IPS-11a (cell line): ENCODE results near the gene ABL1.

Experiments
- H3K4me3 ChIP-seq: one replicate; pipeline ENCODE4 v1.5.1; 2013; ENCODE audit warnings: low read depth, low read length, control low read depth

Gene ABL1

GRCh38 chr9:130870491-130871381, 35.7 kb downstream of the ABL1 start:
- H3K4me3 ChIP-seq, result no peak overlapping the region

DNA sequence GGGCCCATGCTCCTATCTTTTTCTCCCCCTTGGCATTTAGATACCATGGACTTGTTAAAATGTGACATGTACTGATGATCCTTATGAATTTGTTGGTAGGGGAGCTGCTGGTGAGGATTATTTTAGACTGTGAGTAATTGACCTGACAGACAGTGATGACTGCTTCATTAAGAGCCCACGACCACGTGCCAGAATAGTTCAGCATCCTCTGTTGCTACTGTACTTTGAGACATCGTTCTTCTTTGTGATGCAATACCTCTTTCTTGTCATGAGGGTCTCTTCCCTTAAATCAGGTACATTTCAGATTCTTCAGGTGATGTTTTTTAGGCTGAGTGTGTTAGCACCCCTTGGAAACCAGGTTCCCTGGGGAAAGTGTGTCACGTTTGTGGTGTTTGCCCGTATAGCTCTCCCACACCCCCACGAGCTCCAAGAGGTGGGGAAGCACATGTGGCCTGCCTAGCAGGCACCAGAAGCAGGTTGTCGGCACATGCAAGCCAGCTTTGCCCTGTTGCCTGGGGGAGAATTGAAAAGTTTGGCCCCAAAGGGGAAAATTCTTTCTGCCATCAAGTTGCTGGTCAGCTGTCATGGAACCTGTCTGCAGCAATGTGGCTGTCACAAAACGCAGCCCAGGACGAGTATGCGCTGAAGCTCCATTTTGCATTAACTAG, 36.5 kb downstream of the ABL1 start:
- no peak overlapping the region for H3K4me3 ChIP-seq

DNA sequence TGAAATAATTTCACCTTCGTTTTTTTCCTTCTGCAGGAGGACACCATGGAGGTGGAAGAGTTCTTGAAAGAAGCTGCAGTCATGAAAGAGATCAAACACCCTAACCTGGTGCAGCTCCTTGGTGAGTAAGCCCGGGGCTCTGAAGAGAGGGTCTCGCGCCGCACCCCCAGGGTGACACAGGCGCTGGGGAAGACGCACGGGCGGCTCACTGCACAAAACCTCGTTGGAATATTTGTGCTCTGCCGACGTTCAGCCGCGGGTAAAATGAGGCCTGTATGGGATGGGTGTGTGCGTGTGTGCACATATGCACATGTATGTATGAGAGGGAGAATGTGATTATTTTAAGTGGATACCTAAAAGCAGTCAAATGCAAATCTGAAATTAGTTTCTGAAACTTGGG, 37.0 kb downstream of the ABL1 start:
- no peak overlapping the region for H3K4me3 ChIP-seq

DNA sequence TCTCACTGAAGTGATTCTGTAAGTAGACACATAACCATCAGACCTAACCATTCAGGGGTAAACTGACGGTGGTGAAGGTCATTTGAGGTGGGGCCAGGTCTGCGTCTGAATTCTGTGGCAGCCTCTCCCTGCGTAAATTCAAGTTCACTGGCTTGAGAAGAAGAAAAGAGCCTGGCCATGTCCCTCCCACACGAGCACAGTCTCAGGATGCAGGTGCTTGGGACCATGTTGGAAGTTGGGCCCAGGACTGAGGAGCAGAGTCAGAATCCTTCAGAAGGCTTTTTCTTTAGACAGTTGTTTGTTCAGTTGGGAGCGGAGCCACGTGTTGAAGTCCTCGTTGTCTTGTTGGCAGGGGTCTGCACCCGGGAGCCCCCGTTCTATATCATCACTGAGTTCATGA, 37.5 kb downstream of the ABL1 start:
- H3K4me3 ChIP-seq, result no peak overlapping the region

DNA sequence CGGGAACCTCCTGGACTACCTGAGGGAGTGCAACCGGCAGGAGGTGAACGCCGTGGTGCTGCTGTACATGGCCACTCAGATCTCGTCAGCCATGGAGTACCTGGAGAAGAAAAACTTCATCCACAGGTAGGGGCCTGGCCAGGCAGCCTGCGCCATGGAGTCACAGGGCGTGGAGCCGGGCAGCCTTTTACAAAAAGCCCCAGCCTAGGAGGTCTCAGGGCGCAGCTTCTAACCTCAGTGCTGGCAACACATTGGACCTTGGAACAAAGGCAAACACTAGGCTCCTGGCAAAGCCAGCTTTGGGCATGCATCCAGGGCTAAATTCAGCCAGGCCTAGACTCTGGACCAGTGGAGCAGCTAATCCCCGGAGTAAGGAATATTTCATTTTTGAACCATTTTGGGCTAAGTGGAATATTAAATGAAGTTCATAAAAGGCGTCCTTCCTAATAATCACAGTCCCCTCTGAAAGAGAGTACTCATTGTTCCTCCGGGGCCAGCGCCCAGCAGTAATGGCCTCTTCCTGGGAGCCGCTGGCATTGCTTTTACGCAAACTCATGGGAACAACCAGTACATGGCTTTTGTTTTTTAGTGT, 38.0 kb downstream of the ABL1 start:
- no peak overlapping the region for H3K4me3 ChIP-seq

DNA sequence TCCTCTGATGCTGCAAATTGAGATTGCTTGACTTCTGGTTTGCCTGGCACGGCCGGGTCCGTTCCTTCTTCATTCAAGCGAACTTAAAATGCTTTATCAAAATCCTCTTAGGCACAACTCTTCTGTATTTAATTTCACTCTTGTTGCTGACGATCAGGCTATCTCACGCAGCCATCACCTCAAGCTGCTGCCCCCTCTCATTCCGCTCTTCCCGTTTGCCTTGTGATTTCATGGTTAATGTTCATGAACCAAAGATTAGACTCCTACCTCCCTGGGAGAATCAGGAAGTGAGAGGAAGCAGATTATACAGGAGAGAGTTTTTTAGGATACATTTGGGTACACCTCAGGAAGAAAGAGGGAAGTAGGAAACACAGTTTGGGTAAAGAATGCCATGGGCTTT, 38.9 kb downstream of the ABL1 start:
- H3K4me3 ChIP-seq, result no peak overlapping the region

GRCh38 chr9:130874783-130875182, 39.7 kb downstream of the ABL1 start:
- H3K4me3 ChIP-seq, result no peak overlapping the region

DNA sequence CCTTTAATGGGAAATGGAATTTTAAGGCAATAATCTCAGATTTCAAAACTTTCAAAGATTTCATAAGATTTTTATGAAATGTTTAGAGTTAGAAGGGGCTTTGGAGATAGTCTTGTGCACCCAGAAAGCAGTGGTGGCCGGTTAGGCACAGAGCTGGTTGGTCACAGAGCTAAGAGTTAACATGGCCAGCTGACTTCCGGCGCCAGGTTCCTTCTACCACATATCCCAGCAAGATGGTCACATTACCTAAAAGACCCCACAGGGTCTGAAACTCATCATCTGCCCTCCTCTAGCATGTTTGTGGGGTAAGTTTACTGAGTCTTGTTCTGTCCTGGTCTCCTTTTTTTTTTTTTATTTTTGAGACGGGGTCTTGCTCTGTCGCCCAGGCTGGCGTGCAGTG, 42.2 kb downstream of the ABL1 start:
- no peak overlapping the region for H3K4me3 ChIP-seq

DNA sequence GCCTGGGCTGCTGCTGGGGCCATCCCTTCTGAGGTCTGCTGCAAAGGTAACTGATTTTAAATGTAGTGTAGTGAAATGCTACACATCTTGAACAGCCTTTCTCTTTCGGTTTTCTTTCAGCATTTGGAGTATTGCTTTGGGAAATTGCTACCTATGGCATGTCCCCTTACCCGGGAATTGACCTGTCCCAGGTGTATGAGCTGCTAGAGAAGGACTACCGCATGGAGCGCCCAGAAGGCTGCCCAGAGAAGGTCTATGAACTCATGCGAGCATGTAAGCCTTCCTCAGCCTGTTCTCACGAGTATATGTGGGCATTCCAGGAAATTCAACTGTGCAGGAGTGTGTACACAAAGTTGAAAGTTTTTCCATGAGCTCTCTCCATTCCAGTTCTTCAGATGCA, 43.2 kb downstream of the ABL1 start:
- H3K4me3 ChIP-seq, result no peak overlapping the region

GRCh38 chr9:130879863-130880411, 44.9 kb downstream of the ABL1 start:
- H3K4me3 ChIP-seq, result no peak overlapping the region

- H3K4me3 ChIP-seq, result no peak overlapping the region
These were observed 45.7 kb downstream of the ABL1 start for GRCh38 chr9:130880599-130881220.

GRCh38 chr9:130881516-130881915, 46.5 kb downstream of the ABL1 start:
- H3K4me3 ChIP-seq, result no peak overlapping the region

GRCh38 chr9:130882696-130883225, 47.7 kb downstream of the ABL1 start:
- no peak overlapping the region for H3K4me3 ChIP-seq

DNA sequence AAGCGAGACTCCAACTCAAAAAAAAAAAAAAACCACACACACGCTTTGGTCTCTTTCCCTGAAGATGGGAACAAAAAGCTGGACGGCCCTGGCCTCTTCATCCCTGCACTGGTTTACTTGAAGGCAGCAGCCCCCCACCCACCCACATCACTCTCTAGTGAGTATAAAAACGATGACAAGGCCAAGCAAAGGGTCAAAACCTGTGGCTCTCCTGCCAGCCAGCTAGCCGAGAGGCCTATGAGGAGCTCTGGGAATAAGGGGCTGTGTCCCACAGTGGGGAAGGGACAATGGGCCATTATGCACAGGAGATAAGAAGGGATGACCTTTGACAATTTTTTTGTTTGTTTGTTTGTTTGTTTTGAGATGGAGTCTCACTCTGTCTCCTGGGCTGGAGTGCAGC, 48.4 kb downstream of the ABL1 start:
- H3K4me3 ChIP-seq, result no peak overlapping the region

- no peak overlapping the region for H3K4me3 ChIP-seq
These were observed 49.1 kb downstream of the ABL1 start for GRCh38 chr9:130884111-130884531.

DNA sequence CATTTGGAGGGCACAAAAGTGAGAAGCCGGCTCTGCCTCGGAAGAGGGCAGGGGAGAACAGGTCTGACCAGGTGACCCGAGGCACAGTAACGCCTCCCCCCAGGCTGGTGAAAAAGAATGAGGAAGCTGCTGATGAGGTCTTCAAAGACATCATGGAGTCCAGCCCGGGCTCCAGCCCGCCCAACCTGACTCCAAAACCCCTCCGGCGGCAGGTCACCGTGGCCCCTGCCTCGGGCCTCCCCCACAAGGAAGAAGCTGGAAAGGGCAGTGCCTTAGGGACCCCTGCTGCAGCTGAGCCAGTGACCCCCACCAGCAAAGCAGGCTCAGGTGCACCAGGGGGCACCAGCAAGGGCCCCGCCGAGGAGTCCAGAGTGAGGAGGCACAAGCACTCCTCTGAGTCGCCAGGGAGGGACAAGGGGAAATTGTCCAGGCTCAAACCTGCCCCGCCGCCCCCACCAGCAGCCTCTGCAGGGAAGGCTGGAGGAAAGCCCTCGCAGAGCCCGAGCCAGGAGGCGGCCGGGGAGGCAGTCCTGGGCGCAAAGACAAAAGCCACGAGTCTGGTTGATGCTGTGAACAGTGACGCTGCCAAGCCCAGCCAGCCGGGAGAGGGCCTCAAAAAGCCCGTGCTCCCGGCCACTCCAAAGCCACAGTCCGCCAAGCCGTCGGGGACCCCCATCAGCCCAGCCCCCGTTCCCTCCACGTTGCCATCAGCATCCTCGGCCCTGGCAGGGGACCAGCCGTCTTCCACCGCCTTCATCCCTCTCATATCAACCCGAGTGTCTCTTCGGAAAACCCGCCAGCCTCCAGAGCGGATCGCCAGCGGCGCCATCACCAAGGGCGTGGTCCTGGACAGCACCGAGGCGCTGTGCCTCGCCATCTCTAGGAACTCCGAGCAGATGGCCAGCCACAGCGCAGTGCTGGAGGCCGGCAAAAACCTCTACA, 49.8 kb downstream of the ABL1 start:
- H3K4me3 ChIP-seq, result no peak overlapping the region

DNA sequence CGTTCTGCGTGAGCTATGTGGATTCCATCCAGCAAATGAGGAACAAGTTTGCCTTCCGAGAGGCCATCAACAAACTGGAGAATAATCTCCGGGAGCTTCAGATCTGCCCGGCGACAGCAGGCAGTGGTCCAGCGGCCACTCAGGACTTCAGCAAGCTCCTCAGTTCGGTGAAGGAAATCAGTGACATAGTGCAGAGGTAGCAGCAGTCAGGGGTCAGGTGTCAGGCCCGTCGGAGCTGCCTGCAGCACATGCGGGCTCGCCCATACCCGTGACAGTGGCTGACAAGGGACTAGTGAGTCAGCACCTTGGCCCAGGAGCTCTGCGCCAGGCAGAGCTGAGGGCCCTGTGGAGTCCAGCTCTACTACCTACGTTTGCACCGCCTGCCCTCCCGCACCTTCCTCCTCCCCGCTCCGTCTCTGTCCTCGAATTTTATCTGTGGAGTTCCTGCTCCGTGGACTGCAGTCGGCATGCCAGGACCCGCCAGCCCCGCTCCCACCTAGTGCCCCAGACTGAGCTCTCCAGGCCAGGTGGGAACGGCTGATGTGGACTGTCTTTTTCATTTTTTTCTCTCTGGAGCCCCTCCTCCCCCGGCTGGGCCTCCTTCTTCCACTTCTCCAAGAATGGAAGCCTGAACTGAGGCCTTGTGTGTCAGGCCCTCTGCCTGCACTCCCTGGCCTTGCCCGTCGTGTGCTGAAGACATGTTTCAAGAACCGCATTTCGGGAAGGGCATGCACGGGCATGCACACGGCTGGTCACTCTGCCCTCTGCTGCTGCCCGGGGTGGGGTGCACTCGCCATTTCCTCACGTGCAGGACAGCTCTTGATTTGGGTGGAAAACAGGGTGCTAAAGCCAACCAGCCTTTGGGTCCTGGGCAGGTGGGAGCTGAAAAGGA, 50.7 kb downstream of the ABL1 start:
- H3K4me3 ChIP-seq, result no peak overlapping the region

GRCh38 chr9:130886981-130887380, 51.9 kb downstream of the ABL1 start:
- H3K4me3 ChIP-seq, result no peak overlapping the region
